HepG2 (cell line): ENCODE results near the gene SOX12. TPM values are rescaled to one million over a fixed set of nuclear protein-coding genes. Genes with fewer than 3 reads are reported as not detected.

Experiments used
- ETV5 ChIP-seq: IDR thresholded peaks from 2 replicates; pipeline ENCODE4 v1.6.1; 2018; ENCODE audit warnings: missing biosample characterization, missing genetic modification reagents, inconsistent platforms, borderline replicate concordance
- GFI1 ChIP-seq: sonication (generic); formaldehyde crosslinking; IDR thresholded peaks from 2 replicates; pipeline ENCODE4 v1.5.0; 2020; ENCODE audit warnings: missing genetic modification reagents, mild to moderate bottlenecking, borderline replicate concordance
- ISX ChIP-seq: sonication (generic); formaldehyde crosslinking; conservative IDR thresholded peaks from 2 replicates; pipeline ENCODE4 v1.5.0; 2020; ENCODE audit warnings: missing genetic modification reagents
- KAT2B ChIP-seq: fragments of 150-350 bp; IDR thresholded peaks from 2 replicates; pipeline ENCODE4 v1.6.1; 2014; ENCODE audit warnings: low read depth, low read length, borderline replicate concordance
- MTA1 ChIP-seq: sonication (generic); formaldehyde crosslinking; IDR thresholded peaks from 2 replicates; pipeline ENCODE4 v1.4.0; 2020; ENCODE audit warnings: missing genetic modification reagents, mild to moderate bottlenecking, borderline replicate concordance
- RERE ChIP-seq: IDR thresholded peaks from 2 replicates; pipeline ENCODE4 v1.6.1; 2016; ENCODE audit warnings: low read depth, missing genetic modification reagents, missing compliant biosample characterization
- SALL1 ChIP-seq: sonication (generic); formaldehyde crosslinking; IDR thresholded peaks from 2 replicates; pipeline ENCODE4 v1.8.0; 2022; ENCODE audit warnings: mild to moderate bottlenecking, missing genetic modification reagents
- SNAPC5 ChIP-seq: sonication (generic); formaldehyde crosslinking; IDR thresholded peaks from 2 replicates; pipeline ENCODE4 v1.8.1; 2023; ENCODE audit warnings: mild to moderate bottlenecking, missing genetic modification reagents, borderline replicate concordance
- TBP ChIP-seq: sonication (generic); formaldehyde crosslinking; IDR thresholded peaks from 2 replicates; pipeline ENCODE4 v1.5.0; 2020; ENCODE audit warnings: missing genetic modification reagents
- THAP8 ChIP-seq: sonication (generic); formaldehyde crosslinking; IDR thresholded peaks from 2 replicates; pipeline ENCODE4 v1.5.1; 2020; ENCODE audit warnings: missing genetic modification reagents, mild to moderate bottlenecking, borderline replicate concordance
- ZBTB21 ChIP-seq: sonication (generic); formaldehyde crosslinking; IDR thresholded peaks from 2 replicates; pipeline ENCODE4 v1.4.0; 2020; ENCODE audit warnings: missing genetic modification reagents
- ZNF142 ChIP-seq: sonication (generic); formaldehyde crosslinking; IDR thresholded peaks from 2 replicates; pipeline ENCODE4 v1.4.0; 2020; ENCODE audit warnings: missing genetic modification reagents
- ZNF292 ChIP-seq: sonication (generic); formaldehyde crosslinking; IDR thresholded peaks from 2 replicates; pipeline ENCODE4 v1.8.1; 2022; ENCODE audit warnings: mild to moderate bottlenecking, low read depth, missing genetic modification reagents, borderline replicate concordance
- ZNF382 ChIP-seq: sonication (generic); formaldehyde crosslinking; IDR thresholded peaks from 2 replicates; pipeline ENCODE4 v1.5.0; 2020; ENCODE audit warnings: missing genetic modification reagents, mild to moderate bottlenecking, borderline replicate concordance
- ZNF557 ChIP-seq: sonication (generic); formaldehyde crosslinking; IDR thresholded peaks from 2 replicates; pipeline ENCODE4 v1.4.0; 2020; ENCODE audit warnings: missing genetic modification reagents
- ZNF672 ChIP-seq: sonication (generic); formaldehyde crosslinking; IDR thresholded peaks from 2 replicates; pipeline ENCODE4 v1.8.1; 2022; ENCODE audit warnings: missing genetic modification reagents
- ZNF709 ChIP-seq: sonication (generic); formaldehyde crosslinking; IDR thresholded peaks from 2 replicates; pipeline ENCODE4 v1.5.0; 2020; ENCODE audit warnings: mild to moderate bottlenecking, missing genetic modification reagents
- polyA plus RNA-seq, 8 experiments: library from polyadenylated mRNA; depleted of rRNA in 3 of 8; stranded (reverse) in 7 of 8; unstranded in 1 of 8; fragments of >200 nt; fragmentation: Illumina TruSeq in 4 of 8; extraction: Trizol in 4 of 8; gene quantifications; 2 replicates each; pipeline versions ENCODE4 v1.2.1 to v1.2.3, GENCODE V29; 2011 to 2016; ENCODE audit warnings: low read depth in 4 of 8, missing spikeins in 1 of 8, mixed read lengths in 1 of 8; ENCODE audit not compliant: insufficient read depth in 1 of 8
- total RNA-seq, 5 experiments: library from RNA; depleted of rRNA; stranded (reverse); fragments of >200 nt; fragmentation: Illumina TruSeq; extraction: Trizol; gene quantifications; 2 replicates each; pipeline ENCODE4 v1.2.3, GENCODE V29; 2016; ENCODE audit warnings: low read depth in 1 of 5

SOX12 gene
- total and polyA plus RNA-seq, 2 of the 13 experiments (the other 11 are each of a cell fraction or from before 2014, with no cell fraction given), result 10.0 to 18.7 TPM

GRCh38 chr20:348972-349841, 23.9 kb downstream of the SOX12 start (continued):
- TF ChIP-seq RERE (CRISPR knock-in tag) (no peak), MTA1 (peak; percentile 72; the same call in 1 of the 2 replicates), KAT2B (no peak), ZNF557 (0 out of 2 replicates have a peak, but pooled peaks have one; percentile 58), SALL1 (CRISPR knock-in tag) (peak; percentile 85), ZNF672 (no peak), ZNF142 (no peak), GFI1 (CRISPR knock-in tag) (no peak), ETV5 (CRISPR knock-in tag) (peak; percentile 61), ISX (no peak), ZNF709 (CRISPR knock-in tag) (no peak), ZNF292 (CRISPR knock-in tag) (no peak), ZBTB21 (CRISPR knock-in tag) (no peak), TBP (no peak), THAP8 (CRISPR knock-in tag) (no peak), ZNF382 (CRISPR knock-in tag) (no peak), SNAPC5 (CRISPR knock-in tag) (0 out of 2 replicates have a peak, but pooled peaks have one; percentile 48)
